OCI-LY1 (cell line): ENCODE results near the gene IQGAP2.

Experiments
- EZH2 ChIP-seq: fragments of 200-600 bp; sonication (generic), shearing (Covaris generic); IDR thresholded peaks from 2 replicates; pipeline ENCODE4 v1.8.0; 2017; ENCODE audit warnings: borderline replicate concordance, mixed run types, mild to moderate bottlenecking, antibody characterized with exemption, low read length, moderate library complexity, mixed read lengths
- TF ChIP-seq, protein P1 (sequence below): fragments of 200-600 bp; sonication (generic), shearing (Covaris generic); IDR thresholded peaks from 2 replicates; pipeline ENCODE4 v1.5.1; 2017; ENCODE audit warnings: mild to moderate bottlenecking, antibody characterized with exemption, low read length, moderate library complexity, mixed read lengths

DNA sequence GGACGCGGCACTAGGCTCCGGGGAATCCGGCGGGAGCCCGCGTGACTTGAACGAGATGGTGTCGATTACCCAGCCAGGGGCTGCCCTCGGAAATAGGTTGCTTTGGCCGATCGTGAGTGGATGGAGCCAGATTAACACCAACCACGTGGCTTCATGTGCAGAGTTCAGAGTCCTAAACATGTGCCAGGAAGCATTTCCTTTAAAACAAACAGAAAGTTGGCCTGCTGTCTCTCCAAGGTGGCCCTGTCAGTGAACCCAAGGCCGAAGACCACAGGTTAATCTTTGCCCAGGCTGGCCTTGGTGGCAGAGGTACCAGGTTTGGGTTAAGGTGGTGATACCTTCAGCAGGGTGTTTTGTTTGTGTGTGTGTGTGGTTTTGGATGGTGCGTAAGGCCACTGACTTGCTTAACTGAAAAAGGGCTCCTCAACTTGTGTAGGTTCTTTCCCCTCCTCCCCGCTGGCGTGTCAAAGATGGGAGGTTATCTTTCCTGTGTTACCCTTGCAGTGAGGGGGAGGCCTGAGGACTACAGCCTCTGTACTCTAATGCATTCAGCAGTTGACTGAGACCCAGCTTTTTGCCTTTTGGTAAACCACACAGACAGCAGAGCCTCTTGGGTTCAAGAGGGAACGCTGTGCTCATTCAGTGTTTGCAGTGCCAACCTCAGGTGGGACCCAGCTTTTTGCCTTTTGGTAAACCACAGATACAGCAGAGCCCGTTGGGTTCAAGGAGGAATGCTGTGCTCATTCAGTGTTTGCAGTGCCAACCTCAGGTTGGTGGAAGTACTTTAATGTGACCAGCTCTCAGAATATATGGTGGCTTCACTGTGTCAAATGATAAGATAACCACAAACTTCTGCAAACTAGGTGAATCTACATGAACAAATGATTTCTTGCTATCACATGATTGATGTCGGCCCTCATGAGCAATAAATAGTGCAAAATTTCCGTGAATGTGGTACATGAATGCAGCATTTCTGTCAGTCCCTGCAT, 1.4 kb downstream of the IQGAP2 start:
- TF ChIP-seq, protein P1, sequence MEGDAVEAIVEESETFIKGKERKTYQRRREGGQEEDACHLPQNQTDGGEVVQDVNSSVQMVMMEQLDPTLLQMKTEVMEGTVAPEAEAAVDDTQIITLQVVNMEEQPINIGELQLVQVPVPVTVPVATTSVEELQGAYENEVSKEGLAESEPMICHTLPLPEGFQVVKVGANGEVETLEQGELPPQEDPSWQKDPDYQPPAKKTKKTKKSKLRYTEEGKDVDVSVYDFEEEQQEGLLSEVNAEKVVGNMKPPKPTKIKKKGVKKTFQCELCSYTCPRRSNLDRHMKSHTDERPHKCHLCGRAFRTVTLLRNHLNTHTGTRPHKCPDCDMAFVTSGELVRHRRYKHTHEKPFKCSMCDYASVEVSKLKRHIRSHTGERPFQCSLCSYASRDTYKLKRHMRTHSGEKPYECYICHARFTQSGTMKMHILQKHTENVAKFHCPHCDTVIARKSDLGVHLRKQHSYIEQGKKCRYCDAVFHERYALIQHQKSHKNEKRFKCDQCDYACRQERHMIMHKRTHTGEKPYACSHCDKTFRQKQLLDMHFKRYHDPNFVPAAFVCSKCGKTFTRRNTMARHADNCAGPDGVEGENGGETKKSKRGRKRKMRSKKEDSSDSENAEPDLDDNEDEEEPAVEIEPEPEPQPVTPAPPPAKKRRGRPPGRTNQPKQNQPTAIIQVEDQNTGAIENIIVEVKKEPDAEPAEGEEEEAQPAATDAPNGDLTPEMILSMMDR = no peak; the same call in 1 of the 2 replicates
- TF ChIP-seq EZH2 = no peak
